ENCODE results near the gene PAOX. TPM values are rescaled to one million over a fixed set of nuclear protein-coding genes. Genes with fewer than 3 reads are reported as not detected.

Gene PAOX
- total and polyA plus RNA-seq, 2 experiments from 2014 or later, result 4.1 to 8.7 TPM

DNA sequence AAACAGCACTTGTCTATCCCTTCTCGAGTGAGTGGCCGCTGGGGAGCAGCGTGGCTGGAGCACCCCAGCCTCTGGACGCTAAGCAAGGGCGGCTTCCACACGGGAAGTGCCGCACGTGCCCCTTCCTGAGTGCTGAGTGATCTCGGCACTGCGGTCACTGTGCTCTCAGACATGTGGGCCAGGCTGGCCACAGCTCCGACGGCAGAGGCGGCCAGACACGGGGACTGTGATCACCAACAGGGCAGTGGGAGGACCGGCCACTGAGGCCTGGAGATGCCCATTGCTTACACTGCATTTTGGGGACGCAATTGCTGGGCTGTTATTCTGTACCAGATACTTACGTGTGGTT is 13.0 kb upstream of the PAOX start (continued):
- TF ChIP-seq, protein P1, sequence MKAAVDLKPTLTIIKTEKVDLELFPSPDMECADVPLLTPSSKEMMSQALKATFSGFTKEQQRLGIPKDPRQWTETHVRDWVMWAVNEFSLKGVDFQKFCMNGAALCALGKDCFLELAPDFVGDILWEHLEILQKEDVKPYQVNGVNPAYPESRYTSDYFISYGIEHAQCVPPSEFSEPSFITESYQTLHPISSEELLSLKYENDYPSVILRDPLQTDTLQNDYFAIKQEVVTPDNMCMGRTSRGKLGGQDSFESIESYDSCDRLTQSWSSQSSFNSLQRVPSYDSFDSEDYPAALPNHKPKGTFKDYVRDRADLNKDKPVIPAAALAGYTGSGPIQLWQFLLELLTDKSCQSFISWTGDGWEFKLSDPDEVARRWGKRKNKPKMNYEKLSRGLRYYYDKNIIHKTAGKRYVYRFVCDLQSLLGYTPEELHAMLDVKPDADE (IDR thresholded peaks at IDR 0.05), result no peak
- TF ChIP-seq, protein P2, sequence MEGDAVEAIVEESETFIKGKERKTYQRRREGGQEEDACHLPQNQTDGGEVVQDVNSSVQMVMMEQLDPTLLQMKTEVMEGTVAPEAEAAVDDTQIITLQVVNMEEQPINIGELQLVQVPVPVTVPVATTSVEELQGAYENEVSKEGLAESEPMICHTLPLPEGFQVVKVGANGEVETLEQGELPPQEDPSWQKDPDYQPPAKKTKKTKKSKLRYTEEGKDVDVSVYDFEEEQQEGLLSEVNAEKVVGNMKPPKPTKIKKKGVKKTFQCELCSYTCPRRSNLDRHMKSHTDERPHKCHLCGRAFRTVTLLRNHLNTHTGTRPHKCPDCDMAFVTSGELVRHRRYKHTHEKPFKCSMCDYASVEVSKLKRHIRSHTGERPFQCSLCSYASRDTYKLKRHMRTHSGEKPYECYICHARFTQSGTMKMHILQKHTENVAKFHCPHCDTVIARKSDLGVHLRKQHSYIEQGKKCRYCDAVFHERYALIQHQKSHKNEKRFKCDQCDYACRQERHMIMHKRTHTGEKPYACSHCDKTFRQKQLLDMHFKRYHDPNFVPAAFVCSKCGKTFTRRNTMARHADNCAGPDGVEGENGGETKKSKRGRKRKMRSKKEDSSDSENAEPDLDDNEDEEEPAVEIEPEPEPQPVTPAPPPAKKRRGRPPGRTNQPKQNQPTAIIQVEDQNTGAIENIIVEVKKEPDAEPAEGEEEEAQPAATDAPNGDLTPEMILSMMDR (conservative IDR thresholded peaks at IDR 0.05; ENCODE audit: low read depth in 2 of 2), result no peak
- TF ChIP-seq POLR2AphosphoS5 (IDR thresholded peaks at IDR 0.05; ENCODE audit: low read depth), result no peak
- no peak for TF ChIP-seq NANOG (IDR thresholded peaks at IDR 0.05; ENCODE audit: borderline replicate concordance)

DNA sequence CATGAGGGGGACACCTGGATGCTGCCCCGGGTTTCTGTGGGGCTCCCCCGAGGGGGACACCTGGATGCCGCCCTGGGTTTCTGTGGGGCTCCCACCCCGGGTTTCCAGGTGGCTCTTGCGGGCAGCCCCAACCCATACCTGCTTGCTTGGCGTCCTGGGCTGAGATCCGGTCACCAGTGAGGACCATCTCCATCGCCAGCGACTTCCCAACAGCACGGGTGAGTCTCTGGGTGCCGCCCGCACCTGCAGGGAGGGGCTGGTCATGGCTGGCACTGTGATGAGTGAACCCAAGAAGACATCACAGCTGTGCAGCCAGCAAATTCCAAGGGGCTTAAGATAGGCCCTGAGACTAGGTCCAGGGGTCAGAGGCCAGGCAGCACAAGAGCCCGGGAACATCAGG is 12.3 kb upstream of the PAOX start:
- Mint-ChIP-seq H3K36me3 (ENCODE audit: low read depth) (peaks cover 69% of the 10 kb centered on the region), H3K27me3 (ENCODE audit: insufficient read depth, low read depth, poor library complexity) (peaks cover 2% of the 10 kb centered on the region), H3K4me1 (no peaks in the 10 kb centered on the region), H3K9me3 (no peaks in the 10 kb centered on the region), H3K4me3 (no peak overlapping the region), H3K27ac (no peak overlapping the region)
- DNase-seq (ENCODE audit: low spot score) (no peak), ATAC-seq (no peak)
- Histone ChIP-seq H3F3A (replicated peaks; ENCODE audit: low read depth) (no peaks in the 10 kb centered on the region; the same call in 1 of the 2 replicates), H3K79me2 (replicated peaks; ENCODE audit: insufficient read depth) (no peaks in the 10 kb centered on the region), H3K9me2 (ENCODE audit: insufficient read depth) (no peaks in the 10 kb centered on the region), H4K20me1 (replicated peaks; ENCODE audit: insufficient read depth) (peaks cover 4% of the 10 kb centered on the region; the same call in 1 of the 2 replicates), H3K4me2 (no peak overlapping the region), H3K36me3 (ENCODE audit: insufficient read depth) (no peaks in the 10 kb centered on the region), H3K4me1 (ENCODE audit: insufficient read depth) (no peaks in the 10 kb centered on the region), H3K4me3 (no peak overlapping the region), H3K27me3 (ENCODE audit: insufficient read depth) (no peaks in the 10 kb centered on the region), H3K27ac (ENCODE audit: low read depth) (no peak overlapping the region), H2AFZ (no peak overlapping the region)
- no peak for TF ChIP-seq CREB1 (CRISPR knock-in tag; IDR thresholded peaks at IDR 0.05; ENCODE audit: low read depth)
- TF ChIP-seq, protein P3, sequence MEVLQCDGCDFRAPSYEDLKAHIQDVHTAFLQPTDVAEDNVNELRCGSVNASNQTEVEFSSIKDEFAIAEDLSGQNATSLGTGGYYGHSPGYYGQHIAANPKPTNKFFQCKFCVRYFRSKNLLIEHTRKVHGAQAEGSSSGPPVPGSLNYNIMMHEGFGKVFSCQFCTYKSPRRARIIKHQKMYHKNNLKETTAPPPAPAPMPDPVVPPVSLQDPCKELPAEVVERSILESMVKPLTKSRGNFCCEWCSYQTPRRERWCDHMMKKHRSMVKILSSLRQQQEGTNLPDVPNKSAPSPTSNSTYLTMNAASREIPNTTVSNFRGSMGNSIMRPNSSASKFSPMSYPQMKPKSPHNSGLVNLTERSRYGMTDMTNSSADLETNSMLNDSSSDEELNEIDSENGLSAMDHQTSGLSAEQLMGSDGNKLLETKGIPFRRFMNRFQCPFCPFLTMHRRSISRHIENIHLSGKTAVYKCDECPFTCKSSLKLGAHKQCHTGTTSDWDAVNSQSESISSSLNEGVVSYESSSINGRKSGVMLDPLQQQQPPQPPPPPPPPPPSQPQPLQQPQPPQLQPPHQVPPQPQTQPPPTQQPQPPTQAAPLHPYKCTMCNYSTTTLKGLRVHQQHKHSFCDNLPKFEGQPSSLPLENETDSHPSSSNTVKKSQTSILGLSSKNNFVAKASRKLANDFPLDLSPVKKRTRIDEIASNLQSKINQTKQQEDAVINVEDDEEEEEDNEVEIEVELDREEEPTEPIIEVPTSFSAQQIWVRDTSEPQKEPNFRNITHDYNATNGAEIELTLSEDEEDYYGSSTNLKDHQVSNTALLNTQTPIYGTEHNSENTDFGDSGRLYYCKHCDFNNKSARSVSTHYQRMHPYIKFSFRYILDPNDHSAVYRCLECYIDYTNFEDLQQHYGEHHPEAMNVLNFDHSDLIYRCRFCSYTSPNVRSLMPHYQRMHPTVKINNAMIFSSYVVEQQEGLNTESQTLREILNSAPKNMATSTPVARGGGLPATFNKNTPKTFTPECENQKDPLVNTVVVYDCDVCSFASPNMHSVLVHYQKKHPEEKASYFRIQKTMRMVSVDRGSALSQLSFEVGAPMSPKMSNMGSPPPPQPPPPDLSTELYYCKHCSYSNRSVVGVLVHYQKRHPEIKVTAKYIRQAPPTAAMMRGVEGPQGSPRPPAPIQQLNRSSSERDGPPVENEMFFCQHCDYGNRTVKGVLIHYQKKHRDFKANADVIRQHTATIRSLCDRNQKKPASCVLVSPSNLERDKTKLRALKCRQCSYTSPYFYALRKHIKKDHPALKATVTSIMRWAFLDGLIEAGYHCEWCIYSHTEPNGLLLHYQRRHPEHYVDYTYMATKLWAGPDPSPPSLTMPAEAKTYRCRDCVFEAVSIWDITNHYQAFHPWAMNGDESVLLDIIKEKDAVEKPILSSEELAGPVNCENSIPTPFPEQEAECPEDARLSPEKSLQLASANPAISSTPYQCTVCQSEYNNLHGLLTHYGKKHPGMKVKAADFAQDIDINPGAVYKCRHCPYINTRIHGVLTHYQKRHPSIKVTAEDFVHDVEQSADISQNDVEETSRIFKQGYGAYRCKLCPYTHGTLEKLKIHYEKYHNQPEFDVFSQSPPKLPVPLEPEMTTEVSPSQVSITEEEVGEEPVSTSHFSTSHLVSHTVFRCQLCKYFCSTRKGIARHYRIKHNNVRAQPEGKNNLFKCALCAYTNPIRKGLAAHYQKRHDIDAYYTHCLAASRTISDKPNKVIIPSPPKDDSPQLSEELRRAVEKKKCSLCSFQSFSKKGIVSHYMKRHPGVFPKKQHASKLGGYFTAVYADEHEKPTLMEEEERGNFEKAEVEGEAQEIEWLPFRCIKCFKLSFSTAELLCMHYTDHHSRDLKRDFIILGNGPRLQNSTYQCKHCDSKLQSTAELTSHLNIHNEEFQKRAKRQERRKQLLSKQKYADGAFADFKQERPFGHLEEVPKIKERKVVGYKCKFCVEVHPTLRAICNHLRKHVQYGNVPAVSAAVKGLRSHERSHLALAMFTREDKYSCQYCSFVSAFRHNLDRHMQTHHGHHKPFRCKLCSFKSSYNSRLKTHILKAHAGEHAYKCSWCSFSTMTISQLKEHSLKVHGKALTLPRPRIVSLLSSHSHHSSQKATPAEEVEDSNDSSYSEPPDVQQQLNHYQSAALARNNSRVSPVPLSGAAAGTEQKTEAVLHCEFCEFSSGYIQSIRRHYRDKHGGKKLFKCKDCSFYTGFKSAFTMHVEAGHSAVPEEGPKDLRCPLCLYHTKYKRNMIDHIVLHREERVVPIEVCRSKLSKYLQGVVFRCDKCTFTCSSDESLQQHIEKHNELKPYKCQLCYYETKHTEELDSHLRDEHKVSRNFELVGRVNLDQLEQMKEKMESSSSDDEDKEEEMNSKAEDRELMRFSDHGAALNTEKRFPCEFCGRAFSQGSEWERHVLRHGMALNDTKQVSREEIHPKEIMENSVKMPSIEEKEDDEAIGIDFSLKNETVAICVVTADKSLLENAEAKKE (CRISPR knock-in tag; IDR thresholded peaks at IDR 0.05), result no peak
- no peak for TF ChIP-seq STAT1 (IDR thresholded peaks at IDR 0.05; ENCODE audit: unreplicated experiment)
- TF ChIP-seq ZNF331 (CRISPR knock-in tag; IDR thresholded peaks at IDR 0.05; ENCODE audit: low read depth), result no peak
- TF ChIP-seq NANOG (IDR thresholded peaks at IDR 0.05; ENCODE audit: borderline replicate concordance), result no peak
- TF ChIP-seq, protein P4, sequence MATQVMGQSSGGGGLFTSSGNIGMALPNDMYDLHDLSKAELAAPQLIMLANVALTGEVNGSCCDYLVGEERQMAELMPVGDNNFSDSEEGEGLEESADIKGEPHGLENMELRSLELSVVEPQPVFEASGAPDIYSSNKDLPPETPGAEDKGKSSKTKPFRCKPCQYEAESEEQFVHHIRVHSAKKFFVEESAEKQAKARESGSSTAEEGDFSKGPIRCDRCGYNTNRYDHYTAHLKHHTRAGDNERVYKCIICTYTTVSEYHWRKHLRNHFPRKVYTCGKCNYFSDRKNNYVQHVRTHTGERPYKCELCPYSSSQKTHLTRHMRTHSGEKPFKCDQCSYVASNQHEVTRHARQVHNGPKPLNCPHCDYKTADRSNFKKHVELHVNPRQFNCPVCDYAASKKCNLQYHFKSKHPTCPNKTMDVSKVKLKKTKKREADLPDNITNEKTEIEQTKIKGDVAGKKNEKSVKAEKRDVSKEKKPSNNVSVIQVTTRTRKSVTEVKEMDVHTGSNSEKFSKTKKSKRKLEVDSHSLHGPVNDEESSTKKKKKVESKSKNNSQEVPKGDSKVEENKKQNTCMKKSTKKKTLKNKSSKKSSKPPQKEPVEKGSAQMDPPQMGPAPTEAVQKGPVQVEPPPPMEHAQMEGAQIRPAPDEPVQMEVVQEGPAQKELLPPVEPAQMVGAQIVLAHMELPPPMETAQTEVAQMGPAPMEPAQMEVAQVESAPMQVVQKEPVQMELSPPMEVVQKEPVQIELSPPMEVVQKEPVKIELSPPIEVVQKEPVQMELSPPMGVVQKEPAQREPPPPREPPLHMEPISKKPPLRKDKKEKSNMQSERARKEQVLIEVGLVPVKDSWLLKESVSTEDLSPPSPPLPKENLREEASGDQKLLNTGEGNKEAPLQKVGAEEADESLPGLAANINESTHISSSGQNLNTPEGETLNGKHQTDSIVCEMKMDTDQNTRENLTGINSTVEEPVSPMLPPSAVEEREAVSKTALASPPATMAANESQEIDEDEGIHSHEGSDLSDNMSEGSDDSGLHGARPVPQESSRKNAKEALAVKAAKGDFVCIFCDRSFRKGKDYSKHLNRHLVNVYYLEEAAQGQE (IDR thresholded peaks at IDR 0.05; ENCODE audit: unreplicated experiment), result no peak
- TF ChIP-seq JUNB (IDR thresholded peaks at IDR 0.05; ENCODE audit: unreplicated experiment), result no peak
- no peak for TF ChIP-seq ZNF114 (CRISPR knock-in tag; IDR thresholded peaks at IDR 0.05)
- TF ChIP-seq, protein P1 (IDR thresholded peaks at IDR 0.05), result no peak
- TF ChIP-seq POLR2AphosphoS5 (IDR thresholded peaks at IDR 0.05; ENCODE audit: low read depth), result no peak
- no peak for TF ChIP-seq EZH2 (IDR thresholded peaks at IDR 0.05; ENCODE audit: low read depth, unreplicated experiment)

Data from GM23338 (cell line).